Esophagus muscularis mucosa (tissue), 4 donors: Measurements from ENCODE around the gene SLC35G3.

Source experiments
- CTCF ChIP-seq, 3 experiments: fragments of 200-600 bp in 2 of 3; fragments of 450-650 bp in 1 of 3; sonication (generic) in 2 of 3; IDR thresholded peaks; one replicate each; pipeline ENCODE4 v1.5.1; 2017 to 2019; ENCODE audit warnings: antibody characterized with exemption in 3 of 3, mild to moderate bottlenecking in 2 of 3, moderate library complexity in 1 of 3
- EP300 ChIP-seq: sonication (generic); formaldehyde crosslinking; IDR thresholded peaks from one replicate; pipeline ENCODE4 v1.6.1; 2017; ENCODE audit warnings: antibody characterized with exemption
- POLR2A ChIP-seq: fragments of 450-650 bp; IDR thresholded peaks from one replicate; pipeline ENCODE4 v1.6.1; 2017; ENCODE audit warnings: antibody characterized with exemption, moderate library complexity, mild to moderate bottlenecking, low read depth
- POLR2AphosphoS5 ChIP-seq, 2 donors: sonication (generic); formaldehyde crosslinking; IDR thresholded peaks; one replicate each; pipeline ENCODE4 v1.6.1; 2017; ENCODE audit warnings: antibody characterized with exemption in 2 of 2

- peak; percentile 30 to 45 (median 33) for TF ChIP-seq CTCF (IDR thresholded peaks at IDR 0.05)
- TF ChIP-seq POLR2A = no peak
- TF ChIP-seq POLR2AphosphoS5 (IDR thresholded peaks at IDR 0.05) = peak in 1 of 2 donors; percentile 11
- TF ChIP-seq EP300 = no peak
Measured at GRCh38 chr17:35242158-35242804, 48.1 kb upstream of the SLC35G3 start.
